Stimulated activated CD4-positive, alpha-beta T cell treated with anti-CD3 and anti-CD28 coated beads, TNF-alpha, amount 100 ng/mL, for 48 hours (primary cell): ENCODE data around the gene SEMA6B.
"Not testable (repeated sequence)": the region's sequence is repeated elsewhere in the genome, so short reads cannot be mapped to it uniquely, and the experiment has no call there.

Source experiments
- DNase-seq, 3 donors: peaks; one replicate each; pipeline ENCODE4 v3.0.0-alpha.2; 2020; ENCODE audit warnings: low read depth in 3 of 3

Gene SEMA6B

GRCh38 chr19:4571305-4571917, 11.9 kb upstream of the SEMA6B start:
- DNase-seq = no peak

GRCh38 chr19:4570916-4571304, 11.4 kb upstream of the SEMA6B start:
- no peak for DNase-seq

- no peak for DNase-seq
Observed at GRCh38 chr19:4570402-4570801, 10.9 kb upstream of the SEMA6B start.

GRCh38 chr19:4568886-4569285, 9.4 kb upstream of the SEMA6B start:
- DNase-seq = no peak

GRCh38 chr19:4567584-4568071, 8.1 kb upstream of the SEMA6B start:
- peak; percentile 46 to 62 (median 47) for DNase-seq

- no peak for DNase-seq
Observed at GRCh38 chr19:4566402-4567051, 7.0 kb upstream of the SEMA6B start.

- not testable (repeated sequence) for DNase-seq
Observed at GRCh38 chr19:4563562-4563961, 4.1 kb upstream of the SEMA6B start.

GRCh38 chr19:4562085-4562484, 2.6 kb upstream of the SEMA6B start:
- DNase-seq = not testable (repeated sequence)

GRCh38 chr19:4557971-4558941, 1.2 kb downstream of the SEMA6B start:
- DNase-seq = peak in 1 of 3 donors; percentile 35

GRCh38 chr19:4557144-4557970, 2.1 kb downstream of the SEMA6B start:
- no peak for DNase-seq

- peak in 2 of 3 donors; percentile 11 to 42 for DNase-seq
Observed at GRCh38 chr19:4556597-4557127, 2.8 kb downstream of the SEMA6B start.

- DNase-seq = no peak
Observed at GRCh38 chr19:4555657-4556561, 3.6 kb downstream of the SEMA6B start.

- no peak for DNase-seq
Observed at GRCh38 chr19:4554717-4555116, 4.8 kb downstream of the SEMA6B start.

GRCh38 chr19:4553775-4554174, 5.7 kb downstream of the SEMA6B start:
- no peak for DNase-seq

GRCh38 chr19:4553092-4553695, 6.3 kb downstream of the SEMA6B start:
- no peak for DNase-seq

GRCh38 chr19:4552525-4552819, 7.0 kb downstream of the SEMA6B start:
- DNase-seq = no peak

GRCh38 chr19:4550479-4551050, 8.9 kb downstream of the SEMA6B start:
- no peak for DNase-seq

- no peak for DNase-seq
Observed at GRCh38 chr19:4550018-4550417, 9.5 kb downstream of the SEMA6B start.

- no peak for DNase-seq
Observed at GRCh38 chr19:4548238-4548584, 11.3 kb downstream of the SEMA6B start.
